ENCODE results near the gene MSTO1. TPM values are rescaled to one million over a fixed set of nuclear protein-coding genes. Genes with fewer than 3 reads are reported as not detected.
"Not testable (repeated sequence)": the region's sequence is repeated elsewhere in the genome, so short reads cannot be mapped to it uniquely, and the experiment has no call there.

MSTO1 gene
- total RNA-seq, 1 experiment from 2014 or later, result 87.5 TPM

- H3K27me3 Mint-ChIP-seq (ENCODE audit: unreplicated experiment), result no peaks in the 10 kb centered on the region
- H3K27ac Mint-ChIP-seq (ENCODE audit: unreplicated experiment), result no peak overlapping the region
- CTCF ChIA-PET, result no interaction called here
- no peaks in the 10 kb centered on the region for H3K9me3 Mint-ChIP-seq (ENCODE audit: low read depth, unreplicated experiment)
- H3K36me3 Mint-ChIP-seq (ENCODE audit: insufficient read depth, unreplicated experiment), result peaks cover 25% of the 10 kb centered on the region
- H3K4me3 Mint-ChIP-seq (ENCODE audit: low read depth, unreplicated experiment), result no peak overlapping the region
- DNase-seq, result no peak
- peaks cover 22% of the 10 kb centered on the region for H3K4me1 Mint-ChIP-seq (ENCODE audit: low read depth, unreplicated experiment)
- no peak for TF ChIP-seq CTCF (IDR thresholded peaks at IDR 0.05; ENCODE audit: unreplicated experiment)
- no TSS peak for BruUV-seq (replicated peaks)
- intact Hi-C loops (cut with micrococcal nuclease; ENCODE audit: unreplicated experiment), result no loop called here
These were observed 42.9 kb downstream of the MSTO1 start for GRCh38 chr1:155652951-155653350.

GRCh38 chr1:155657463-155657862 is 47.4 kb downstream of the MSTO1 start:
- H3K4me1 Mint-ChIP-seq (ENCODE audit: low read depth, unreplicated experiment), result no peaks in the 10 kb centered on the region
- TF ChIP-seq CTCF (IDR thresholded peaks at IDR 0.05; ENCODE audit: unreplicated experiment), result no peak
- H3K27ac Mint-ChIP-seq (ENCODE audit: unreplicated experiment), result peak overlapping the region; percentile 46
- H3K27me3 Mint-ChIP-seq (ENCODE audit: unreplicated experiment), result no peaks in the 10 kb centered on the region
- no peak for DNase-seq
- CTCF ChIA-PET, result no interaction called here
- H3K36me3 Mint-ChIP-seq (ENCODE audit: insufficient read depth, unreplicated experiment), result peaks cover 55% of the 10 kb centered on the region
- H3K9me3 Mint-ChIP-seq (ENCODE audit: low read depth, unreplicated experiment), result no peaks in the 10 kb centered on the region
- intact Hi-C loops (cut with micrococcal nuclease; ENCODE audit: unreplicated experiment), result no loop called here
- H3K4me3 Mint-ChIP-seq (ENCODE audit: low read depth, unreplicated experiment), result no peak overlapping the region
- no TSS peak for BruUV-seq (replicated peaks)

- DNase-seq; H3K27me3 Mint-ChIP-seq (ENCODE audit: unreplicated experiment); H3K4me1 Mint-ChIP-seq (ENCODE audit: low read depth, unreplicated experiment); BruUV-seq (replicated peaks); H3K9me3 Mint-ChIP-seq (ENCODE audit: low read depth, unreplicated experiment); intact Hi-C loops (cut with micrococcal nuclease; ENCODE audit: unreplicated experiment); CTCF ChIA-PET; H3K27ac Mint-ChIP-seq (ENCODE audit: unreplicated experiment); H3K4me3 Mint-ChIP-seq (ENCODE audit: low read depth, unreplicated experiment): not testable (repeated sequence)
- H3K36me3 Mint-ChIP-seq (ENCODE audit: insufficient read depth, unreplicated experiment), result peaks cover 85% of the 10 kb centered on the region
These were observed 51.2 kb downstream of the MSTO1 start for GRCh38 chr1:155661239-155661638.

Other genes with a start within 250 kb of the MSTO1 start
- gene ASH1L, start 47.4 kb upstream of the MSTO1 start, total RNA-seq (2022), result 65.9 and 71.8 TPM in 2 replicates
- gene YY1AP1, start 78.6 kb downstream of the MSTO1 start, total RNA-seq (2022), result 76.2 and 81.4 TPM in 2 replicates
- gene DAP3, start 78.9 kb downstream of the MSTO1 start, total RNA-seq (2022), result 192 and 199 TPM in 2 replicates
- 64.7 and 67.1 TPM in 2 replicates for gene GON4L, start 247.0 kb downstream of the MSTO1 start, total RNA-seq (2022)
- 0.98 and 1.0 TPM in 2 replicates for gene SYT11, start 249.3 kb downstream of the MSTO1 start, total RNA-seq (2022)

Measured in Calu3 (cell line).